ENCODE measurements around the gene B4GALT1.

Gene B4GALT1, protein sequence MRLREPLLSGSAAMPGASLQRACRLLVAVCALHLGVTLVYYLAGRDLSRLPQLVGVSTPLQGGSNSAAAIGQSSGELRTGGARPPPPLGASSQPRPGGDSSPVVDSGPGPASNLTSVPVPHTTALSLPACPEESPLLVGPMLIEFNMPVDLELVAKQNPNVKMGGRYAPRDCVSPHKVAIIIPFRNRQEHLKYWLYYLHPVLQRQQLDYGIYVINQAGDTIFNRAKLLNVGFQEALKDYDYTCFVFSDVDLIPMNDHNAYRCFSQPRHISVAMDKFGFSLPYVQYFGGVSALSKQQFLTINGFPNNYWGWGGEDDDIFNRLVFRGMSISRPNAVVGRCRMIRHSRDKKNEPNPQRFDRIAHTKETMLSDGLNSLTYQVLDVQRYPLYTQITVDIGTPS

DNA sequence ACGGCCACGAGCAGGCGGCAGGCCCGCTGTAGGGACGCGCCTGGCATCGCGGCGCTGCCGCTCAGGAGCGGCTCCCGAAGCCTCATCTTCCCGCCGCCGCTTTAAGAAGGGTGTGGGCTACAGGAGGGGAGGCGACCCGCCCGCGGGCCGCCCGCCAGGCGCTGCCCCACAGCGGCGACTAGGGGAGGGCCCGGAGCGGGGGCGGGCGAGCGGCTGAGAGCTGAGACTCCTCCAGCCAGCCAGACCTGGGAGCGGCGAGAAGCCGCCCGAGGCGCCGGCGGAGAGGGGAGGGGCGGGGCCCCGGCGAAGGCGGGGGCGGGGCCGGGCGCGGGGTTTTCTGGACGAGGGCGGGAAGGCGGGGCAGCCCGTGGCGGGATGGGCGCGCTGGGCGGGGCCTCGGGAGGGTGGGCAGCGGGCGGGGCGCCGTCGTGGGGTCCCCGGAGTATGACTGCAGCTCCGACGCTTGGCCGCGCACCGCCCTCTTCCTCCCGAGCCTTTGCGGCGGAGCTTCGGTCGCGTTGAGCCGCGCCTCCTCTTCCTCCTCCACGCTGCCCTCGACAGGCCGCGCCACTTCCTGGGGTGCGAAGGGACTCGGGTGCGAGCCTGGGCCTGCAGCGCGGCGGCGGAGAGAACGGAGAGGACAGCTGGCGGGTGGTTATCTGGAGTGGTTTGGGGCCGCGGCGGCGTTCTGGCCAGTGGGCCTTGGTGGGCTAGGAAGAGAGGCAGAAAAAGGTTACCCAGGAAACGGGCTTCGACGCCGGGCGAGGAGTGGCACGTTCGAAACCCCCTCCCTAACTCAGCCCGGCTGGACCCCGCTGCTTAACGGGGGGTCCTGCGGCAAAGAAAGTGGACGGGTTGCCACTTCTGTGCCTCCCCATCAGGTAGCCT, at the start of gene B4GALT1:
B4GALT1 (minus strand) TSS at position 253 of the 888 bp plus-strand sequence; CDS start at position 86, 167 bp downstream.
- DNase-seq (ENCODE audit: low read depth) = peak; percentile 90

DNA sequence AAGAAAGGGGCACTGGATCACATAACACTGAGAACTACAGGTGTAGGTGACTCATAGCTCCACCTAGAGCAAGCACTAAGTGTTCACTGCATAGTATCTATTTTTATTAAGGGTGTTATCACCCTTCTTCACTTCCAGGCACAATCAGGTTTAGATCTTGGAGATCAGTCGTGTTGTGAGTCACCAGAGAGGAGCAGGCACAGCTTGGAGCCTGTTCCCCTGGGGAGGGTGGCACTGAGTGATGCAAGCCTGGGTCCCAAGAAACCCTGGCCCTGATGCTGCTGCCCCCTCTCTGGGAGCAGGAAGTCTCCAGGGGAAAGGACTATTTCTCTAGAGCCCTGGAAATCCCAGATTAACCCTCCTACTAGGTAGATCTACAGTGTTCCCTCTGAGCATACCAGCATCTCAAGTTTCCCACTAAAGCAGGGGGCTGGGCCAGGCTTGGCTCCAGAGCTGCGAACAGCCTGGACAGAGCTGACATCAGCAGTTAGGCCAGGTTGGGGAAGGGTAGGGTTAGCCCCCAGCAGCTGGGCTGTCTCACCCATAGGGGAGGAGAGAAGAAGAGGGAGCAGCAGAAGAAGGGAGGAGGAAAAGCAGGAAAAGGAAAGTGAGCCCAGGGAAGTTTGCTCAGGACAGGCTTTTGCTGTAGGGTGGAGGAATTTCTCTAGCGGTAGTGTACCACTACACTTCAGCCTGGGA, 44.7 kb upstream of the B4GALT1 start:
- no peak for DNase-seq (ENCODE audit: low read depth)

DNA sequence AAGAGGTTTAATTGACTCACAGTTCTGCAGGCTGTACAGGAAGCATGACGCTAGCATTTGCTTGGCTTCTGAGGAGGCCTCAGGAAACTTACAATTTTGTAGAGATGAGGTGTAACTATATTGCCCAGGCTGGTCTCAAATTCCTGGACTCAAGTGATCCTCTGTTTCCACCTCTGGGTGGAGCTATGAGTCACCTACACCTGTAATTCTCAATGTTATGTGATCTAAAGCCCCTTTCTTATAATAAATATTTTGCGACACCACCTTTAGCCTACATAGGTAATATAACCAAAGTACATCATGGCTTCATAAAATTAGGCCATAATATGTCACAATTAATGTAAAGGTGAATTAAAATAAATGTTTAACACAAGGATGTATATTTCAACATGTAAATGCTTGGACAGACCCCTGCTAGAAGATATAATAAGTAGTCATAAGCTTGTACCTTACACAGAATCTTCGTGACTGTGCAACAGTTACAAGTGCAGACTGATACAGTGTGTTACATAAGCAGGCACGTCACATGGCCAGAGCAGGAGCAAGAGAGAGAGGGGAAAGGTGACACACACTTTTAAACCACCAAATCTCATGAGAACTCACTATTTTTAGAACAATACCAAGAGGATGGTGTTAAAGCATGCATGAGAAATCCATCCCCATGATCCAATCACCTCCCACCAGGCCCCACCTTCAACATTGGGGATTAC, 43.0 kb upstream of the B4GALT1 start:
- no peak for DNase-seq (ENCODE audit: low read depth)

DNA sequence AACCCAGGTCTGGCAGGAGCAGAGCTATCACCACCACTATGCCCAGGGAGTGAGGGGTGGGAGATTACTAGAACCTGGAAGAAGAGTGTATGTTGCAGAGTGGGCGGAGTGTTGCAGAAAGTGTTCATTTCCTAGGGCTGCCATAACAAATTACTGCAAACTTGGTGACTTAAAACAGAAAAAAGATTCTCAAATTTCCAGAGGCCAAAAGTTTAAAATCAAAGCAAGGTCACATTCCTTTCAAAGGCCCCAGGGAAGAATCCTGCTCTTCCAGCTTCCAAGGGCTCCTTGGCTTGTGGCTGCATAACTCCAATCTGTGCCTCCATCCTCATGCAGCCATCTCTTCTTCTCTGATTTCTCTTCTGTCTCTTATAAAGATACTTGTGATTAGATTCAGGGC, 42.3 kb upstream of the B4GALT1 start:
- no peak for DNase-seq (ENCODE audit: low read depth)

DNA sequence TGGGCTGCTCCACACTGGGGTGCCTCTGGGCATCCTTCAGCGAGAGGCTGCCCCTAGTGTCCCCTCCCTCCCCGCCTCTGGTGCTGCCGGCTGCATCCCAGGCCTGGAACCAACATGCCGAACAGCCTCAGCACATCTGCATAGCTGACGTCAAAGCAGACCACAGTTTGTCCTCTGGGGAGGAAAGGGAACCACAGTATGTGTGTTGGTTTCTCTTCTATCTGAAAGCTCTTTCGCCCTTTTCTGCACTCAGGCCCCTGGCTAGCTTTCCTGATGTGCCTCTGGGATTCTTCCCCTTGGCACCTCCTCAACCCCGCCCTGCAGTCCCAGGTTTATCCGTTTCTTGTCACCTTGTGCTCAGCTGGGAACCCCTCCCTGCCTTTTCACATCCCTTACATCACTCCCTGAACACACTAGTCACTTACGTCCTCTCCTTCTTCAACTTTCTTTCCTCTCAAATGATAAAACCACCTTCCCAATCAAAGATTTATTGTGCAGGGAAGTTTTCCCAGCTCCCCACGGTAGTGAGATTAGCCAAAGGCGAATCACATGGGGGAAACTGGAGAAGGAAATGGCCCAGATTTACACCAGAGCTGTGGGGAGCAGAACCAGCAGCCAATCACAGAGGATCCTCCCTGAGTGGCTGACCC, 35.5 kb upstream of the B4GALT1 start:
- no peak for DNase-seq (ENCODE audit: low read depth)

DNA sequence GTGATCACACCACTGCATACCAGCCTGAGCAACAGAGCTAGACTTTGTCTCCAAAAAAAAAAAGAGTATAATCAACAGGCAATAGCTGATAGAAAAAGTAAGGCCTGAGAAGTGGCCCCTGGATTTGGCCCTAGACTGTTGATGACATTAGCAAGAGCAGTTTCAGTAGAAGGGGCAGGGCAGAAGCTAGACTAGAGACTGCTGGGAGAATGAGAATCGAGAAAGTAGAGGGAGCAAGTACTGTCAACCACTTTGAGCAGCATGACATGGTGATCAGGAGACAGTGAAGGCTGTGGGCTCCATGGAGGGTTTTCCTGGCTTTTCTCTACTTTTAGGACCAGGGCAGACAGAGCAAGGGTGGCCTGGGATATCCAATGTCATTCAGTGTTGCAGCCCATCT, 34.9 kb upstream of the B4GALT1 start:
- no peak for DNase-seq (ENCODE audit: low read depth)

DNA sequence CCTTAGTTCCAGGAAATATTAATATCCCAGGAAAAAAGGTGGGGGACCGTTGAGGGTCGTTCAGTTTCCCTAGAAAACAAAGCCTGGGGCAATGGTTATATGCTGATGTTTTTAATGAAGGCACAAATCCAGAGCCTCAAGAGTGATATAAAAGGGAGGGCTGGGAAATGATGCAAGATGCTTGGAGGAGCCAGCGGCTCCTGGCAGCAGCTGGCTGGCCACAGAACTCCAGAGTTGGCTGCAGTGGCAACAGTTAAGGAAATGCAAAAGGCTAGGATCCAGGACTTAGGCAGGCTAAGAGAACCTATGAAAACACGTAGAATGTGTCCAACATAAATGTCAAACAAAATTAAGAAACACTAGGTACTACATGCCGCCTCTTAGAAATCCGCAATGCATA, 31.0 kb upstream of the B4GALT1 start:
- DNase-seq (ENCODE audit: low read depth) = peak; percentile 52

DNA sequence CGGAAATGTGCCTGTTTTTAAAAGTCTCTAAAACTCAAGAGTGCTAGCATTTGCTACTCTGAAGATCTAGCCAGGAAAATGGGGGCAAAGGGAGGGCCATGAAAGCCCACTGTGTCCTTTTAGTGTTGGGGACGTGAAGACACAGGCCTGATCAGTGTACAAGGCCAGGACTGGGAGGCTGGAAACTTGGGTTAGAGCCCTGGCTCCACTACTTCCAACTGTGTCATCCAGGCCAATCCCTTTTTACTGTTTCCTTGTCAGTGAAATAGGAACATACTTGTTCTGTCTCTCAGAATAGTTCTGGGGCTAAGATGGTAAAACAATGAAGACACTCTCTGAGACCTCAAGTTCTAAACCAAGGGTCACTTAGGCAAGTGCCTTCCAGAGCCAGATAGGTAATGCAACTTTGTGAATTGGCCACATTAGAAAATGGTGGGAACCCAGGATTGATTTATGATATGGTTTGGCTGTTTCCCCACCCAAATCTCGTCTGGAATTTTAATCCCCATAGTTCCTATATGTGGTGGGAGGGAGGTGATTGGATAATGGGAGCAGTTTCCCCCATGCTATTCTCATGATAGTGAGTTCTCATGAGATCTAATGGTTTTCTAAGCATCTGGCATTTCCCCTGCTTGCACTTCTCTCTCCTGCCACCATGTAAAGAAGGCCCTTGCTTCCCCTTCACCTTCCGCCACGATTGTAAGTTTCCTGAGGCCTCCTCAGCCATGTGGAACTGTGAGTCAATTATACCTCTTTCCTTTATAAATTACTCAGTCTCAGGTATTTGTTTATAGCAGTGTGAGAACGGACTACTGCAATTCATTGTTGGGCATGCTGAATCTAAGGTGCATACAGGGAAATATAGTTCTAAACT, 30.4 kb upstream of the B4GALT1 start:
- no peak for DNase-seq (ENCODE audit: low read depth)

DNA sequence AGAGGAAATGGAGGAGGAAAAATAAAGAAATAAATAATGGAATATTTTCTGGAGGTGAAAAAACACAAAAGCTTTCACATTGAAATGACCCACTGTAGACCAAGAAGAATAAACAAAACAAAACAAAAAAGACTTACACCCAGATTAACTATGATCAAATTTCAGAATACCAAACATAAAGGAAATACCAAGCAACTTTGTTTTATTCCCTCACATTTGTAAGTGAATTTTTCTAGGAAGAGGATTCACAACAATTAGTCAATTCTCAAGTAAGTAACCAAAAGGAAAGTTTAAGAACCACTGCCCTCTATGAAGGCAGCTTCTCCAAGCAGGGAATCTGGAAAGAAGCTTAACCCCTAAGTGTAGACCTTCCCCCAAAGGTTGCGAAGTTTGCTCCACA, 29.6 kb upstream of the B4GALT1 start:
- DNase-seq (ENCODE audit: low read depth) = no peak

DNA sequence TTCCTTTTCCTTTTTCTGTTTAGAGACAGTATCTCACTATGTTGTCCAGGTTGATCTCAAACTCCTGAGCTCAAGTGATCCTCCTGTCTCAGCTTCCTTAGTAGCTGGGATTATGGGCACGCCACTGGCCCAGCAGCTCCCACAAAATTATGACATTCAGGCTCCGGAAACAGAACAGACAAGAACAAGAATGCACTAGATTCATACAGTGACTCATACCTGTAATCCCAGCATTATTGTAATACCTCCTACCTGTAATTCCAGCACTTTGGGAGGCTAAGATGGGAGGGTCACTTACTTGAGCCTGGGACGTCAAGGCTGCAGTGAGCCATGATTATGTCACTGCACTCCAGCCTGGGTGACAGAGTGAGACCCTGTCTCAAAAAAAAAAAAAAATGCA, 26.7 kb upstream of the B4GALT1 start:
- no peak for DNase-seq (ENCODE audit: low read depth)

DNA sequence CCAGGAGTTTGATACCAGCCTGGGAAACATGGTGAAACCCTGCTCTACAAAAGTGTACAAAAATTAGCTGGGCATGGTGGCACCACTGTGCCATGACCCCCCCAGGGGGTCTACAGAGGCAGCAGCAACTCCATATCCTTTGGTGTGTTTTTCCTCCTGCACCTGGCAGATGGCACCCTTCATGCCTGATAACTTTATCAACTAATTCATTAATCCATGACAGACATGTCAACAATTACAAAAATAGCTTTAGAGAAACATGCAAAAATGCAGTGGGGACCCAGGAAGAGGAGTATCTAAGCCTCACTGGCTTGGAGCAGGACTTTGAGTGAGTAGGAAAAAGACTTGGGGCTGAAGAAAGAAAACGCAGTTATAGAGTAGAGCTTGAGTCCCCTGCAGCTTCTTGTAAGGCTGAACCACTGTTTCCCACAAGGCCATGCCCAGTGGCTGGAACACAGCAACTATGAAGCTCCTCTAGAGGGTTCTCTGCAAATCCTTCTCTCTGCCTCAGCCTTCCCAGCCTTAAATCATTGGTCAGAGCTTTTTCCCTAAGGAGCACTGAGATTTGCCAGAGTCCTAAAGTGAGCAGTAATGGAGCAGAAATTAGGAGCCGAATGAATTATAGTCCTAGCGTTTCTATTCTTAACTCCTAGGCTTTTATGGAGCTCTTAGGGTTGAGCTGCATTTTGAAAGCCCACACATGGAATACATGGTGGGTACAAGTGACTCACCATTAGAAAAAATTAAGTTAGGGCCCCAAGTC, 25.5 kb upstream of the B4GALT1 start:
- DNase-seq (ENCODE audit: low read depth) = peak; percentile 34

DNA sequence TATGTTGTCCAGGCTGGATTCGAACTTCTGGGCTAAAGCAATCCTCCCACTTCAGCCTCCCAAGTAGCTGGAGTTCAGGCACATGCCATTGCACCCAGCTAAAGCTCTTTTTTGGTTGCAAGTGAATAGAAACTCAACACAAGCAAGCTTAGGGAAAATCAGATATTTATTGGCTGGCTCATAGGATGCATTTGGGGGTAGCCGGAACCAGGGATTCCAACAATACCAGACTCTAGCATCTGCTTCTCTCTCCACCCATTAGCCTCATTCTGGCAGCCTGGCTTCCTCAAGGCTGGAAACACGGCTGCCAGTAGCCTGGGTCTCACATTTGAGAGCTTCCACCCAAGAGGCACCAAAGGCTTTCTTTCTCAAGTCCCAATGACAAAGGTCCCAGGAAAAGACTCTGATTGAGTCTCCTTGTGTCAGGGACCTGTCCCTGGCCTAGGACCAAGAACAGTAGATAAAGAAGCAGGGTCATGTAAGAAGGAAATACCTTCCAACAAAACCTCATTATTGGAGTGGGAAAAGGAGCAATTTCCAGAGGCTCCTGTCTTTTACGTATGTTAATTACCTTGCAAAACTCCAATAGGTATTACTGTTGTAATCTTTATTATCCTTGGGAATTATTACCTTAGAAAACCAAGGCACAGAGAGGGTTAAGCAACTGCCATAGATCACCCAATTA, 23.0 kb upstream of the B4GALT1 start:
- DNase-seq (ENCODE audit: low read depth) = no peak

DNA sequence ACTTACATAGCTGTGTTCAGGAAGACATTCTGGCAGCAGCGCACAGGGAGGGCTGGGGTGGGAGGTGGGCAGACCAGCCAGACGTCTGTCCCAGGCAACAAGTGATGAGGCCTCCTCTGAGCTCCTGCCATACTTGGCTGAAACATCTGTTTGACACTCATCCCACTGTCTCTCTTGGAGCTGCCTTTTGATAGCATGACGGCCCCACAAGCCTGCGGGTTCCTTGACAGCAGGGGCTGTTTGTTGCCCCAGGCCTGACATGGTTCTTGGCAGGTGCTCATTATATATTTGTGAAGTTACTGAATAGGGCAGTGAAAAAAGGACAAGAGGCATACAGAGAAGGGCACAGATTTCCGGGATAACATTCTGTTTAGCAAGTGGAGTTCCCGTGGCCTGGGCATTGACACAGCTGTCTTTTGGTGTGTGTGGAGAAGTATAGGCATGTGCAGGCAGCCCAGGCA, 22.2 kb upstream of the B4GALT1 start:
- no peak for DNase-seq (ENCODE audit: low read depth)

DNA sequence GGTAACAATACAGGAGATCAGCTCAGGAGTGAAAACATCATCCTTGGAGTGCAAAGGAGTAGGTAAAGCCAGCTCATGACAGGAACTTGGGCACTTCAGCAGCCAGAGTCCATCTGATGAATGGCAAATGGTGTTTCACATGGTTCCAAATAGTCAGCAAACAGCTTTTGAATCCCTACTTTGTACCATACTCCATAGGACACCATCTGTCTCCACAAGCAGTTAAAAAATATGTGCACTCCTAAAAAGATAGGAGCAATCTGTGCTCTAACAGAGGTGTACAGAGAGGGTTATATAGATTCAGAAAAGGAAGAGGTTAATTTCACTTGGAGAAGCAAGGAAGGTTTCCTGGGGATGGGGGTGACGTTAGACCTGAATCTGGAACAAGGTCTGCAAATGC, 21.6 kb upstream of the B4GALT1 start:
- DNase-seq (ENCODE audit: low read depth) = no peak

DNA sequence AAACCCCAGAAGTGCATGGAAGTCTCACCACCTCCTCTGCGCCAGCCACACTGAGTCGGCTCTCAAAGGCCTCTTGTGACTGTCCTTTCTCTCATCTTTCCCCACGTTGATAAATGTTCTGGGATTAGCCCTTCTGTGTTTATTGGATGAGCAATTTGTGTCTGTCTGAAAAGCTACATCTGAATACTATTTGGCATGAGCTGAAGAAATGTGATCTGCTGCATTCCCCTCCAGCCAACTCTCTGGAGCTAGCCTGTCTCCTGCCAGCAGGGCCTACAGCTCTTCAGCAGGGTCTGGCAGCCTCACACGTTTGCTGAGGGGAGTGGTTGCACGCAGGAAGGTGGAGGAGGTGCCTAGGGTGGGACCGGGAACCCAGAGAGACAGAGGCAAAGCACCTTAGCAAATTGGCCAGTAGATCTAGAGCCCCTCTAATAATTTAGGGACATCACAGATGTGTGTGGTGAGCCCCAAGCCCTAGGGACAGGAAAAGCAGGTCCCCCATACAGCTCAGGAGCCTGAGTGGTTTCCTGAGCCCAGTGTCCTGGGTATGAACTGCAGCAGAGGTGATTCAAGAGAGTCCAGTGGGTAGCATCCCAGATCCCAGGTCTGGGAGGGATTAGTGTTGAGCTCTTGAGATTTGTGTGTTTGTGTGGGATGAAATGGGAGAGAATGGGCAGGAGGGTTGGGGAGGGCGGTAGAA, 20.5 kb upstream of the B4GALT1 start:
- peak; percentile 81 for DNase-seq (ENCODE audit: low read depth)

DNA sequence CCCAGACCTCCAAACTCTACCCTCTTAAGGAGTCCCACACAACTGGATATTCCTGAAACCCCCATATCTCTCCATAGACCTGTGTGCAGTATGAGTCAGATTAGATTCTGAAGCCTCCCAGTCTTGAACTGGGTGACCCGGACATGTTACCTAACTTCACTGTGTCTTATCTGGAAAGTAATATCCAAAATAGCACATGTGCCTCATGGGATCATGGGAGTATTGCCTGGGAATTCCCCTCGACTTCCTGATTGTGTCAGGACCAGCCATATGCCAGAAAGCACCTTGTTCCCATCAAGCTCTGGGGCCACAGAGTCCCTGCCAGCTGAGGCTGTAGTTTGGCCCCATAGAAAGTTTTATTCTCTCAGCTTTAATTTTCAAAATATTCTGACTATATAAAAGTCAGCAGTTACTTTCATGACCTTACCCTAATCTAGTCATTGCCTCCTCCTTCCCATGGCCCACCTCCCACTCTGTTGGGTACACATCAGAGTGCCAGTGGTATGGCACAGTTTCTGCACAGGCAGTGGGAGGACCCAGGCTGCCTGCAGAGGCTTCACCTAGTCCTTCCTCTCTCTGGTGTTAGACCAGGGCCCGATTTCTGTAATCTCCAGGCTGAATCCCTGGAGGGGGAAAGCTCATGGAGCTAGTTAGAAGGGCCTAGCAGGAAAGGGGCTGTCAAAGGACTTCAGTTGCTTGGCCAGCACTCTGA, 19.5 kb upstream of the B4GALT1 start:
- no peak for DNase-seq (ENCODE audit: low read depth)

DNA sequence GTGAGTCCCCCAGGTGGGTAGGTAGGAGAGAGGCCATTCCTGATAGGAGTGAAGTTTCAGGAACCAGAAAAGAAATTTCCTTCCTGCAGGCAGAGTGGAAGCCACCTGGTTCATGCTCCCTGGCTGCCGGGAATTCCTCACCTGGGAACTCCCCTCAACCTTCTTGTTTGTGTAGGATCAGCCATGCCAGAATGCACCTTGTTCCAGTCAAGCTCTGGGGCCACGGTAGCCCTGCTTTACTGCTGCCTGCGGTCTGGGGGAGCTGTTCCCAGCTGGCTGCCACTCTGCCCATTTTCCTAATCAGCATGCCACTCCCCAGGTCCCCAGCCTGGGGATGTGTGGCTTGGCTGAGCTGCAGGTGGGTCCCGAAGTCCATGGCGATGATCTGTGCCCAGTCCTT, 18.7 kb upstream of the B4GALT1 start:
- no peak for DNase-seq (ENCODE audit: low read depth)

DNA sequence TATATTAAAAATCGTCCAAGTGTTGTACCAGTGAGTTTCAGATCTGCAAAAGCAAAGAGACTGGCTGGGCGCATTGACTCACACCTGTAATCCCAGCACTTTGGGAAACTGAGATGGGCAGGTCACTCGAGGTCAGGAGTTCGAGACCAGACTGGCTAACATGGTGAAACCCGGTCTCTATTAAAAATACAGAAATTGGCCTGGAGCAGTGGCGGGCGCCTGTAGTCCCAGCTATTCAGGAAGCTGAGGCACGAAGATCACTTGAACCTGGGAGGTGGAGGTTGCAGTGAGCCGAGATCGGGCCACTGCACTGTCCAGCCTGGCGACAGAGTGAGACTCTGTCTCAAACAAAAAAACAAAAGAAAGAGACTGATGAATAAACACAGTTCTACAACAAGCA, 18.3 kb upstream of the B4GALT1 start:
- DNase-seq (ENCODE audit: low read depth) = no peak

All from GM04504 (cell line).